Muscle of leg (tissue), 11 donors: ENCODE data around the gene DDX43. TPM values are rescaled to one million over a fixed set of nuclear protein-coding genes. Genes with fewer than 3 reads are reported as not detected.

Experiments used
- DNase-seq: peaks from one replicate; pipeline ENCODE4 v3.0.0; 2013
- H3K27ac ChIP-seq: one replicate; pipeline ENCODE4 v1.5.1; 2013; ENCODE audit warnings: mild to moderate bottlenecking, low read length, control low read depth
- H3K27me3 ChIP-seq: one replicate; pipeline ENCODE4 v1.6.1; 2013; ENCODE audit warnings: low read length; ENCODE audit not compliant: control insufficient read depth, insufficient read depth
- H3K36me3 ChIP-seq: one replicate; pipeline ENCODE4 v1.6.1; 2013; ENCODE audit warnings: low read length; ENCODE audit not compliant: control insufficient read depth, insufficient read depth
- H3K4me1 ChIP-seq: one replicate; pipeline ENCODE4 v1.6.1; 2013; ENCODE audit warnings: low read length; ENCODE audit not compliant: control insufficient read depth, insufficient read depth
- H3K4me3 ChIP-seq: one replicate; pipeline ENCODE4 v1.5.1; 2013; ENCODE audit warnings: low read length, control low read depth
- H3K9me3 ChIP-seq: replicated peaks from 2 replicates; pipeline ENCODE4 v1.6.1; 2013; ENCODE audit warnings: low read depth, low read length; ENCODE audit not compliant: control insufficient read depth
- WGBS: methylation state at CpG from one replicate; pipeline ENCODE4 v1.1.5; 2013; ENCODE audit warnings: missing lambda C conversion rate; ENCODE audit not compliant: insufficient coverage; 5-methylcytosine and 5-hydroxymethylcytosine counted together
- polyA plus RNA-seq, 8 donors: library from polyadenylated mRNA; unstranded; fragments of 120-200 nt; gene quantifications; one replicate each; pipeline versions ENCODE4 v1.2.1 to v1.2.3, GENCODE V29; 2013; ENCODE audit warnings: inconsistent platforms in 1 of 8, low replicate concordance in 1 of 8; ENCODE audit not compliant: insufficient read length in 8 of 8, insufficient read depth in 1 of 8
- total RNA-seq: library from RNA; stranded (reverse); fragments of 120-200 nt; gene quantifications from one replicate; pipeline ENCODE4 v1.2.4, GENCODE V29; 2013

DDX43 gene
- total and polyA plus RNA-seq, 9 donors = 0.23 to 0.81 (median 0.43) TPM

GRCh38 chr6:73461537-73462350 lies 67.1 kb downstream of the DDX43 start, which contains the start of gene MTO1:
Gene MTO1 (plus strand): TSS chr6:73461737. CDS start chr6:73461855, 118 bp downstream.
- no peaks in the 10 kb centered on the region for H3K27me3 ChIP-seq
- H3K9me3 ChIP-seq = no peaks in the 10 kb centered on the region
- H3K4me1 ChIP-seq = peaks cover 6% of the 10 kb centered on the region
- 0% methylated on average over 41 of the region's 55 CpGs for WGBS
- H3K36me3 ChIP-seq = peaks cover 11% of the 10 kb centered on the region
- H3K27ac ChIP-seq = peak within 1 kb of the TSS; percentile 99
- peak within 1 kb of the TSS; percentile 96 for H3K4me3 ChIP-seq
- peak; percentile 97 for DNase-seq

Other genes starting within 250 kb of the DDX43 start
- 0.13 TPM for gene KHDC1L, start 169.3 kb upstream of the DDX43 start, total RNA-seq
- gene KHDC1L, start 169.3 kb upstream of the DDX43 start, polyA plus RNA-seq = under 1 TPM in 5 of 8 donors, not detected in 3; 0.23 to 0.87 (median 0.43) TPM
- 2.3 TPM for gene KHDC1, start 131.6 kb upstream of the DDX43 start, total RNA-seq
- gene KHDC1, start 131.6 kb upstream of the DDX43 start, polyA plus RNA-seq = 1 to 10 TPM; 2.9 to 7.0 (median 4.9) TPM
- gene DPPA5, start 40.6 kb upstream of the DDX43 start, total RNA-seq = not detected
- not detected for gene DPPA5, start 40.6 kb upstream of the DDX43 start, polyA plus RNA-seq
- not detected for gene KHDC3L, start 32.2 kb upstream of the DDX43 start, total RNA-seq
- not detected for gene KHDC3L, start 32.2 kb upstream of the DDX43 start, polyA plus RNA-seq
- gene OOEP, start 24.9 kb upstream of the DDX43 start, total RNA-seq = not detected
- gene OOEP, start 24.9 kb upstream of the DDX43 start, polyA plus RNA-seq = under 1 TPM in 1 of 8 donors, not detected in 7; 0.16 TPM
- gene CGAS, start 57.5 kb downstream of the DDX43 start, total RNA-seq = 5.2 TPM
- gene CGAS, start 57.5 kb downstream of the DDX43 start, polyA plus RNA-seq = 1 to 10 TPM; 4.3 to 6.4 (median 4.3) TPM
- 23.9 TPM for gene MTO1, start 66.9 kb downstream of the DDX43 start, total RNA-seq
- 10 to 100 TPM; 14.6 to 19.7 (median 17.0) TPM for gene MTO1, start 66.9 kb downstream of the DDX43 start, polyA plus RNA-seq
- gene EEF1A1, start 126.2 kb downstream of the DDX43 start, total RNA-seq = 27,283 TPM
- gene EEF1A1, start 126.2 kb downstream of the DDX43 start, polyA plus RNA-seq = over 10,000 TPM; 20,564 to 26,185 (median 22,549) TPM